Muscle layer of duodenum (tissue), 2 donors: ENCODE measurements around the gene MINAR2.

Source experiments
- H3K27ac ChIP-seq: one replicate; pipeline ENCODE4 v1.7.0; 2013; ENCODE audit warnings: mild to moderate bottlenecking, low read length
- H3K27me3 ChIP-seq: one replicate; pipeline ENCODE4 v1.7.0; 2013; ENCODE audit warnings: low read depth, mild to moderate bottlenecking, control low read depth, low read length
- H3K36me3 ChIP-seq, 2 donors: one replicate each; pipeline ENCODE4 v1.7.0; 2013; ENCODE audit warnings: low read length in 2 of 2, control low read depth in 1 of 2, mild to moderate bottlenecking in 1 of 2; ENCODE audit not compliant: insufficient read depth in 2 of 2, control insufficient read depth in 1 of 2
- H3K4me1 ChIP-seq, 2 donors: one replicate each; pipeline ENCODE4 v1.7.0; 2013; ENCODE audit warnings: low read length in 2 of 2, mild to moderate bottlenecking in 2 of 2, control low read depth in 1 of 2, moderate library complexity in 1 of 2; ENCODE audit not compliant: insufficient read depth in 2 of 2, control insufficient read depth in 1 of 2
- H3K4me3 ChIP-seq, 2 donors: one replicate each; pipeline ENCODE4 v1.7.0; 2013; ENCODE audit warnings: low read length in 2 of 2, low read depth in 1 of 2, mild to moderate bottlenecking in 1 of 2
- H3K9me3 ChIP-seq, 2 donors: one replicate each; pipeline ENCODE4 v1.7.0; 2013; ENCODE audit warnings: low read length in 2 of 2, control low read depth in 1 of 2, mild to moderate bottlenecking in 1 of 2; ENCODE audit not compliant: control insufficient read depth in 1 of 2
- donor health status: healthy.

Gene MINAR2

GRCh38 chr5:129747572-129748407 is at the start of gene MINAR2:
Gene MINAR2, plus strand, starts transcription at chr5:129748094. Its CDS starts 97 bp downstream, at chr5:129748191.
- no peak within 1 kb of the TSS for H3K27ac ChIP-seq
- no peaks in the 10 kb centered on the region for H3K27me3 ChIP-seq
- H3K4me1 ChIP-seq: no peaks in the 10 kb centered on the region
- no peaks in the 10 kb centered on the region for H3K9me3 ChIP-seq
- H3K36me3 ChIP-seq: no peaks in the 10 kb centered on the region
- H3K4me3 ChIP-seq: no peak within 1 kb of the TSS

GRCh38 chr5:129698661-129699060 is 49.2 kb upstream of the MINAR2 start:
- Histone ChIP-seq H3K9me3 (no peaks in the 10 kb centered on the region), H3K4me3 (no peak overlapping the region), H3K36me3 (no peaks in the 10 kb centered on the region), H3K27ac (no peak overlapping the region), H3K27me3 (no peaks in the 10 kb centered on the region), H3K4me1 (no peaks in the 10 kb centered on the region)

GRCh38 chr5:129716235-129716634 is 31.7 kb upstream of the MINAR2 start:
- Histone ChIP-seq H3K4me3 (no peak overlapping the region), H3K36me3 (no peaks in the 10 kb centered on the region), H3K9me3 (no peaks in the 10 kb centered on the region), H3K27me3 (no peaks in the 10 kb centered on the region), H3K4me1 (no peaks in the 10 kb centered on the region), H3K27ac (no peak overlapping the region)

- Histone ChIP-seq H3K4me1 (no peaks in the 10 kb centered on the region), H3K27ac (no peak overlapping the region), H3K4me3 (no peak overlapping the region), H3K9me3 (no peaks in the 10 kb centered on the region), H3K27me3 (no peaks in the 10 kb centered on the region), H3K36me3 (no peaks in the 10 kb centered on the region)
These were observed 31.2 kb upstream of the MINAR2 start for GRCh38 chr5:129716651-129717050.

- H3K4me3 ChIP-seq: no peak overlapping the region
- no peaks in the 10 kb centered on the region for H3K27me3 ChIP-seq
- no peak overlapping the region for H3K27ac ChIP-seq
- no peaks in the 10 kb centered on the region for H3K4me1 ChIP-seq
- H3K36me3 ChIP-seq: no peaks in the 10 kb centered on the region
- H3K9me3 ChIP-seq: no peaks in the 10 kb centered on the region
These were observed 30.1 kb upstream of the MINAR2 start for GRCh38 chr5:129717751-129718310.

- Histone ChIP-seq H3K4me1 (no peaks in the 10 kb centered on the region), H3K27ac (no peak overlapping the region), H3K4me3 (no peak overlapping the region), H3K36me3 (no peaks in the 10 kb centered on the region), H3K9me3 (no peaks in the 10 kb centered on the region), H3K27me3 (no peaks in the 10 kb centered on the region)
These were observed 29.3 kb upstream of the MINAR2 start for GRCh38 chr5:129718471-129719090.

- H3K4me1 ChIP-seq: no peaks in the 10 kb centered on the region
- H3K27ac ChIP-seq: no peak overlapping the region
- no peaks in the 10 kb centered on the region for H3K9me3 ChIP-seq
- no peak overlapping the region for H3K4me3 ChIP-seq
- no peaks in the 10 kb centered on the region for H3K27me3 ChIP-seq
- no peaks in the 10 kb centered on the region for H3K36me3 ChIP-seq
These were observed 23.7 kb upstream of the MINAR2 start for GRCh38 chr5:129724222-129724621.

- Histone ChIP-seq H3K27me3 (no peaks in the 10 kb centered on the region), H3K27ac (no peak overlapping the region), H3K4me1 (no peaks in the 10 kb centered on the region), H3K9me3 (no peaks in the 10 kb centered on the region), H3K4me3 (no peak overlapping the region), H3K36me3 (no peaks in the 10 kb centered on the region)
These were observed 23.2 kb upstream of the MINAR2 start for GRCh38 chr5:129724647-129725046.

- H3K4me1 ChIP-seq: no peaks in the 10 kb centered on the region
- H3K27ac ChIP-seq: no peak overlapping the region
- H3K9me3 ChIP-seq: no peaks in the 10 kb centered on the region
- no peaks in the 10 kb centered on the region for H3K36me3 ChIP-seq
- H3K27me3 ChIP-seq: no peaks in the 10 kb centered on the region
- no peak overlapping the region for H3K4me3 ChIP-seq
These were observed 8.1 kb upstream of the MINAR2 start for GRCh38 chr5:129739773-129740172.

- Histone ChIP-seq H3K4me3 (no peak overlapping the region), H3K27me3 (no peaks in the 10 kb centered on the region), H3K4me1 (no peaks in the 10 kb centered on the region), H3K9me3 (no peaks in the 10 kb centered on the region), H3K27ac (no peak overlapping the region), H3K36me3 (no peaks in the 10 kb centered on the region)
These were observed 4.2 kb upstream of the MINAR2 start for GRCh38 chr5:129743541-129744187.

GRCh38 chr5:129745997-129746396 is 1.9 kb upstream of the MINAR2 start:
- Histone ChIP-seq H3K27me3 (no peaks in the 10 kb centered on the region), H3K27ac (no peak overlapping the region), H3K36me3 (no peaks in the 10 kb centered on the region), H3K9me3 (no peaks in the 10 kb centered on the region), H3K4me1 (no peaks in the 10 kb centered on the region), H3K4me3 (no peak overlapping the region)
